Suppressor macrophage (primary cell): ENCODE data around the gene PTGIS.
"Not testable (repeated sequence)": the region's sequence is repeated elsewhere in the genome, so short reads cannot be mapped to it uniquely, and the experiment has no call there.

Experiments used
- DNase-seq, 4 experiments: peaks; one replicate each; pipeline ENCODE4 v3.0.0-alpha.2; 2020 to 2022

The PTGIS gene

GRCh38 chr20:49579874-49580812 lies 12.2 kb upstream of the PTGIS start:
- DNase-seq: no peak

GRCh38 chr20:49579195-49579594 lies 11.3 kb upstream of the PTGIS start:
- DNase-seq: no peak

- DNase-seq: no peak
Measured at GRCh38 chr20:49578436-49578835, 10.5 kb upstream of the PTGIS start.

GRCh38 chr20:49575551-49576060 lies 7.7 kb upstream of the PTGIS start:
- DNase-seq: no peak

GRCh38 chr20:49573900-49574416 lies 6.0 kb upstream of the PTGIS start:
- DNase-seq: no peak

GRCh38 chr20:49572857-49573256 lies 4.9 kb upstream of the PTGIS start:
- no peak for DNase-seq

- no peak for DNase-seq
Measured at GRCh38 chr20:49571553-49571835, 3.6 kb upstream of the PTGIS start.

GRCh38 chr20:49570828-49571552 lies 3.1 kb upstream of the PTGIS start:
- DNase-seq: no peak

- no peak for DNase-seq
Measured at GRCh38 chr20:49570161-49570827, 2.4 kb upstream of the PTGIS start.

GRCh38 chr20:49569411-49570115 lies 1.6 kb upstream of the PTGIS start:
- DNase-seq: no peak

GRCh38 chr20:49568278-49569151 lies 578 bp upstream of the PTGIS start:
- DNase-seq: no peak

- DNase-seq: no peak
Measured at GRCh38 chr20:49566401-49567364, 1.3 kb downstream of the PTGIS start.

GRCh38 chr20:49564991-49565390 lies 2.9 kb downstream of the PTGIS start:
- not testable (repeated sequence) for DNase-seq

GRCh38 chr20:49563015-49563980 lies 4.6 kb downstream of the PTGIS start:
- no peak for DNase-seq

GRCh38 chr20:49562311-49563014 lies 5.5 kb downstream of the PTGIS start:
- no peak for DNase-seq

- DNase-seq: no peak
Measured at GRCh38 chr20:49561806-49562205, 6.1 kb downstream of the PTGIS start.

GRCh38 chr20:49561256-49561655 lies 6.7 kb downstream of the PTGIS start:
- DNase-seq: no peak

- DNase-seq: no peak
Measured at GRCh38 chr20:49560646-49561045, 7.3 kb downstream of the PTGIS start.
